DND-41 (cell line): ENCODE measurements around the gene RRP15.

Experiments used
- ATAC-seq: fragments of 200-7000 bp; cut with Tn5 transposase; 3 replicates; pipeline ENCODE4 v1.9.1; 2021; ENCODE audit warnings: low read depth; ENCODE audit not compliant: insufficient read depth
- DNase-seq: peaks from one replicate; pipeline ENCODE4 v3.0.0-alpha.2; 2020
- H2AFZ ChIP-seq: 2 replicates; pipeline ENCODE4 v1.6.0; 2012; ENCODE audit warnings: low read depth, low read length
- H3K27ac ChIP-seq: 2 replicates; pipeline ENCODE4 v1.5.1; 2012; ENCODE audit warnings: low read length, inconsistent platforms
- H3K27me3 ChIP-seq: fragments of 200-600 bp; sonication (generic); 2 replicates; pipeline ENCODE4 v1.6.0; 2012; ENCODE audit warnings: low read length, mild to moderate bottlenecking, inconsistent platforms; ENCODE audit not compliant: insufficient read depth, poor library complexity
- H3K36me3 ChIP-seq: 2 replicates; pipeline ENCODE4 v1.5.1; 2012; ENCODE audit warnings: low read length, inconsistent platforms; ENCODE audit not compliant: insufficient read depth
- H3K4me1 ChIP-seq: 2 replicates; pipeline ENCODE4 v1.5.1; 2012; ENCODE audit warnings: mild to moderate bottlenecking, low read length; ENCODE audit not compliant: insufficient read depth
- H3K4me2 ChIP-seq: 2 replicates; pipeline ENCODE4 v1.6.0; 2012; ENCODE audit warnings: mild to moderate bottlenecking, moderate library complexity, low read length, inconsistent platforms; ENCODE audit not compliant: insufficient read depth
- H3K4me3 ChIP-seq, 2 experiments: fragments of 200-600 bp in 1 of 2; shearing (Covaris generic) in 1 of 2; 2 replicates each; pipeline ENCODE4 v1.5.1; 2012 to 2016; ENCODE audit warnings: inconsistent platforms in 2 of 2, low read length in 2 of 2, mild to moderate bottlenecking in 2 of 2, low read depth in 1 of 2, moderate library complexity in 1 of 2
- H3K79me2 ChIP-seq: 2 replicates; pipeline ENCODE4 v1.6.0; 2012; ENCODE audit warnings: low read length, inconsistent platforms; ENCODE audit not compliant: insufficient read depth
- H3K9ac ChIP-seq: 2 replicates; pipeline ENCODE4 v1.6.0; 2012; ENCODE audit warnings: low read depth, mild to moderate bottlenecking, inconsistent platforms, low read length, moderate library complexity
- H3K9me3 ChIP-seq: 2 replicates; pipeline ENCODE4 v1.5.1; 2012; ENCODE audit warnings: low read length, moderate library complexity, mild to moderate bottlenecking, inconsistent platforms; ENCODE audit not compliant: insufficient read depth, severe bottlenecking
- H4K20me1 ChIP-seq: 2 replicates; pipeline ENCODE4 v1.6.0; 2012; ENCODE audit warnings: low read length; ENCODE audit not compliant: insufficient read depth
- EZH2 ChIP-seq: IDR thresholded peaks from 3 replicates; pipeline ENCODE4 v1.6.1; 2012; ENCODE audit warnings: borderline replicate concordance, low read depth, mild to moderate bottlenecking, moderate library complexity, low read length, inconsistent platforms; ENCODE audit not compliant: severe bottlenecking
- TF ChIP-seq, protein P1 (sequence below): IDR thresholded peaks from 2 replicates; pipeline ENCODE4 v1.5.1; 2012; ENCODE audit warnings: borderline replicate concordance, low read length, moderate library complexity, mild to moderate bottlenecking; ENCODE audit not compliant: poor library complexity, severe bottlenecking; ENCODE audit errors: extremely low read depth

RRP15 gene

DNA sequence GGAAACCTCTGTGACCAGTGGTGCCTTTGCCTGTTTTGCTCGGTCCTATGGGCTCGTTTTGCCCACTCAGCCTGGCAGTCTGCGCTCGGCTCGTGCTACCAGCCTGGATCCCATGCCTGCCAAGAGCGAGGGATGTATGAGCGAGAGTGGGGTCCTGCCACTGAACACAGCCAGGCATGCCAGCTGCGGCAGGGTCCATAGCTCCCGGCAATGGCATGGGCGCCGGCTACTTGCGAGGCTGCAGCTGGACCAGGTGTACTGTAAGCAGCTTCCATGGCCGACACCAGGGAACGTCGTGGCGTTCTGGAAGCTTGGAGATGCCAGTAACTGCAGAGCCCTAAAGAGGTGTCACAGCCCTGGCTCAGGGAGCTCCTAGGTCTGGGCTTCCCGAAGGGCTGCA lies 37.7 kb downstream of the RRP15 start:
- Histone ChIP-seq H3K9ac (no peak overlapping the region), H3K4me3 (no peak overlapping the region), H3K9me3 (no peaks in the 10 kb centered on the region), H3K27ac (no peak overlapping the region), H3K36me3 (peaks cover 12% of the 10 kb centered on the region), H4K20me1 (no peaks in the 10 kb centered on the region), H2AFZ (no peak overlapping the region), H3K27me3 (no peaks in the 10 kb centered on the region), H3K4me2 (no peak overlapping the region), H3K79me2 (no peaks in the 10 kb centered on the region), H3K4me1 (no peaks in the 10 kb centered on the region)
- TF ChIP-seq, protein P1, sequence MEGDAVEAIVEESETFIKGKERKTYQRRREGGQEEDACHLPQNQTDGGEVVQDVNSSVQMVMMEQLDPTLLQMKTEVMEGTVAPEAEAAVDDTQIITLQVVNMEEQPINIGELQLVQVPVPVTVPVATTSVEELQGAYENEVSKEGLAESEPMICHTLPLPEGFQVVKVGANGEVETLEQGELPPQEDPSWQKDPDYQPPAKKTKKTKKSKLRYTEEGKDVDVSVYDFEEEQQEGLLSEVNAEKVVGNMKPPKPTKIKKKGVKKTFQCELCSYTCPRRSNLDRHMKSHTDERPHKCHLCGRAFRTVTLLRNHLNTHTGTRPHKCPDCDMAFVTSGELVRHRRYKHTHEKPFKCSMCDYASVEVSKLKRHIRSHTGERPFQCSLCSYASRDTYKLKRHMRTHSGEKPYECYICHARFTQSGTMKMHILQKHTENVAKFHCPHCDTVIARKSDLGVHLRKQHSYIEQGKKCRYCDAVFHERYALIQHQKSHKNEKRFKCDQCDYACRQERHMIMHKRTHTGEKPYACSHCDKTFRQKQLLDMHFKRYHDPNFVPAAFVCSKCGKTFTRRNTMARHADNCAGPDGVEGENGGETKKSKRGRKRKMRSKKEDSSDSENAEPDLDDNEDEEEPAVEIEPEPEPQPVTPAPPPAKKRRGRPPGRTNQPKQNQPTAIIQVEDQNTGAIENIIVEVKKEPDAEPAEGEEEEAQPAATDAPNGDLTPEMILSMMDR = no peak
- no peak for TF ChIP-seq EZH2
- ATAC-seq = no peak
- no peak for DNase-seq

- DNase-seq = no peak
Measured at GRCh38 chr1:218323568-218324225, 38.6 kb downstream of the RRP15 start.

GRCh38 chr1:218324226-218324580 lies 39.1 kb downstream of the RRP15 start:
- H3K27me3 ChIP-seq = no peaks in the 10 kb centered on the region
- no peak for ATAC-seq
- H3K36me3 ChIP-seq = peaks cover 12% of the 10 kb centered on the region
- no peaks in the 10 kb centered on the region for H4K20me1 ChIP-seq
- H3K9me3 ChIP-seq = no peaks in the 10 kb centered on the region
- H3K4me3 ChIP-seq = no peak overlapping the region
- H3K9ac ChIP-seq = no peak overlapping the region
- H2AFZ ChIP-seq = no peak overlapping the region
- TF ChIP-seq, protein P1 = no peak
- no peak for TF ChIP-seq EZH2
- H3K79me2 ChIP-seq = no peaks in the 10 kb centered on the region
- H3K4me1 ChIP-seq = no peaks in the 10 kb centered on the region
- H3K27ac ChIP-seq = no peak overlapping the region
- DNase-seq = no peak
- no peak overlapping the region for H3K4me2 ChIP-seq

More at GRCh38 chr1:218323568-218324225, 38.6 kb downstream of the RRP15 start:
- Histone ChIP-seq H3K27me3 (no peaks in the 10 kb centered on the region), H4K20me1 (no peaks in the 10 kb centered on the region), H3K36me3 (peaks cover 12% of the 10 kb centered on the region), H3K79me2 (no peaks in the 10 kb centered on the region), H3K4me1 (no peaks in the 10 kb centered on the region), H3K9me3 (no peaks in the 10 kb centered on the region), H2AFZ (no peak overlapping the region), H3K27ac (no peak overlapping the region), H3K9ac (no peak overlapping the region), H3K4me2 (no peak overlapping the region), H3K4me3 (no peak overlapping the region)
- ATAC-seq = no peak
- TF ChIP-seq EZH2 = no peak
- TF ChIP-seq, protein P1 = no peak

- H3K27me3 ChIP-seq = no peaks in the 10 kb centered on the region
- H2AFZ ChIP-seq = no peak overlapping the region
- H3K36me3 ChIP-seq = no peaks in the 10 kb centered on the region; the same call in 1 of the 2 replicates
- H3K4me1 ChIP-seq = no peaks in the 10 kb centered on the region
- H3K4me2 ChIP-seq = no peak overlapping the region
- TF ChIP-seq, protein P1 = no peak
- no peak for TF ChIP-seq EZH2
- H3K79me2 ChIP-seq = no peaks in the 10 kb centered on the region
- DNase-seq (no peak), ATAC-seq (no peak)
- no peak overlapping the region for H3K4me3 ChIP-seq
- no peaks in the 10 kb centered on the region for H3K9me3 ChIP-seq
- H3K27ac ChIP-seq = no peak overlapping the region
- no peaks in the 10 kb centered on the region for H4K20me1 ChIP-seq
- no peak overlapping the region for H3K9ac ChIP-seq
Measured at GRCh38 chr1:218328769-218329168, 43.7 kb downstream of the RRP15 start.
